Neural cell (in vitro differentiated cells): Measurements from ENCODE around the gene COQ9. TPM values are rescaled to one million over a fixed set of nuclear protein-coding genes. Genes with fewer than 3 reads are reported as not detected.

Experiments
- H2AFZ ChIP-seq: fragments of 200-600, 300-800 bp; sonication (generic), shearing (Covaris generic); 2 replicates; pipeline ENCODE4 v1.6.0; 2014; ENCODE audit warnings: low read depth, mild to moderate bottlenecking, antibody characterized with exemption, low read length, moderate library complexity
- H3F3A ChIP-seq: fragments of 200-600 bp; shearing (Covaris generic); 2 replicates; pipeline ENCODE4 v1.6.1; 2016; ENCODE audit warnings: mild to moderate bottlenecking, moderate library complexity, mixed read lengths, antibody characterized with exemption, low read length; ENCODE audit not compliant: insufficient read depth, poor library complexity, severe bottlenecking
- H3K27ac ChIP-seq: fragments of 200-600, 300-800 bp; sonication (generic), shearing (Covaris generic); 2 replicates; pipeline ENCODE4 v1.5.1; 2014; ENCODE audit warnings: mild to moderate bottlenecking, low read length, moderate library complexity
- H3K27me3 ChIP-seq: fragments of 300-800, 200-600 bp; sonication (generic), shearing (Covaris generic); 2 replicates; pipeline ENCODE4 v1.6.0; 2014; ENCODE audit warnings: mild to moderate bottlenecking, low read depth, low read length, moderate library complexity; ENCODE audit not compliant: insufficient read depth
- H3K36me3 ChIP-seq: fragments of 300-800, 200-600 bp; sonication (generic), shearing (Covaris generic); 2 replicates; pipeline ENCODE4 v1.5.1; 2014; ENCODE audit warnings: mild to moderate bottlenecking, antibody characterized with exemption, low read length, moderate library complexity; ENCODE audit not compliant: insufficient read depth
- H3K4me2 ChIP-seq: fragments of 300-800, 200-600 bp; sonication (generic), shearing (Covaris generic); 2 replicates; pipeline ENCODE4 v1.6.0; 2014; ENCODE audit warnings: mild to moderate bottlenecking, low read length
- H3K4me3 ChIP-seq: fragments of 300-800, 200-600 bp; sonication (generic), shearing (Covaris generic); 2 replicates; pipeline ENCODE4 v1.5.1; 2014; ENCODE audit warnings: mild to moderate bottlenecking, low read length, moderate library complexity
- H3K79me2 ChIP-seq: fragments of 200-600 bp; shearing (Covaris generic); replicated peaks from 2 replicates; pipeline ENCODE4 v1.6.0; 2014; ENCODE audit warnings: mild to moderate bottlenecking, low read length, moderate library complexity; ENCODE audit not compliant: insufficient read depth
- H3K9ac ChIP-seq: fragments of 300-800, 200-600 bp; sonication (generic), shearing (Covaris generic); 2 replicates; pipeline ENCODE4 v1.6.1; 2016; ENCODE audit warnings: mild to moderate bottlenecking, low read length, mixed read lengths
- H3K9me2 ChIP-seq: fragments of 200-600 bp; shearing (Covaris generic); 2 replicates; pipeline ENCODE4 v1.6.1; 2016; ENCODE audit warnings: mild to moderate bottlenecking, low read length, mixed read lengths; ENCODE audit not compliant: insufficient read depth
- H3K9me3 ChIP-seq: fragments of 200-600, 300-800 bp; sonication (generic), shearing (Covaris generic); 2 replicates; pipeline ENCODE4 v1.6.1; 2016; ENCODE audit warnings: mild to moderate bottlenecking, mixed run types, low read length, moderate library complexity, mixed read lengths
- H4K20me1 ChIP-seq: fragments of 200-600 bp; shearing (Covaris generic); 2 replicates; pipeline ENCODE4 v1.6.1; 2016; ENCODE audit warnings: mild to moderate bottlenecking, mixed run types; ENCODE audit not compliant: insufficient read depth
- CTCF ChIP-seq: fragments of 450-650 bp; IDR thresholded peaks from 2 replicates; pipeline ENCODE4 v1.5.1; 2014; ENCODE audit warnings: antibody characterized with exemption, mild to moderate bottlenecking, moderate library complexity; ENCODE audit not compliant: poor library complexity, severe bottlenecking
- EP300 ChIP-seq: fragments of 450-650 bp; conservative IDR thresholded peaks from 2 replicates; pipeline ENCODE4 v1.6.1; 2014; ENCODE audit warnings: antibody characterized with exemption, mild to moderate bottlenecking, moderate library complexity; ENCODE audit not compliant: poor library complexity, severe bottlenecking
- EZH2 ChIP-seq: fragments of 200-600, 300-800 bp; shearing (Covaris generic), sonication (generic); IDR thresholded peaks from 2 replicates; pipeline ENCODE4 v1.6.1; 2014; ENCODE audit warnings: antibody characterized with exemption, low read length, borderline replicate concordance, mild to moderate bottlenecking; ENCODE audit not compliant: insufficient read depth, poor library complexity, severe bottlenecking
- MXI1 ChIP-seq: fragments of 450-650 bp; conservative IDR thresholded peaks from 2 replicates; pipeline ENCODE4 v1.6.1; 2014; ENCODE audit warnings: antibody characterized with exemption, mild to moderate bottlenecking; ENCODE audit not compliant: poor library complexity, severe bottlenecking
- POLR2AphosphoS5 ChIP-seq: IDR thresholded peaks from 2 replicates; pipeline ENCODE4 v1.6.1; 2012
- RAD21 ChIP-seq: fragments of 450-650 bp; conservative IDR thresholded peaks from 2 replicates; pipeline ENCODE4 v1.6.1; 2014; ENCODE audit warnings: antibody characterized with exemption, mild to moderate bottlenecking, moderate library complexity
- SMC3 ChIP-seq: fragments of 450-650 bp; conservative IDR thresholded peaks from 2 replicates; pipeline ENCODE4 v1.6.1; 2014; ENCODE audit warnings: antibody characterized with exemption, mild to moderate bottlenecking, moderate library complexity; ENCODE audit not compliant: poor library complexity
- TAF1 ChIP-seq: IDR thresholded peaks from 2 replicates; pipeline ENCODE4 v1.6.1; 2012; ENCODE audit warnings: low read depth
- polyA plus RNA-seq: library from polyadenylated mRNA; depleted of rRNA; stranded (reverse); fragments of >200 nt; gene quantifications from 2 replicates; pipeline ENCODE4 v1.2.3, GENCODE V29; 2014
- TF ChIP-seq, protein P1 (sequence below): IDR thresholded peaks from 2 replicates; pipeline ENCODE4 v1.6.1; 2012; ENCODE audit warnings: borderline replicate concordance

The COQ9 gene
- polyA plus RNA-seq, 1 donor from 2014 or later, result 78.7 TPM

DNA sequence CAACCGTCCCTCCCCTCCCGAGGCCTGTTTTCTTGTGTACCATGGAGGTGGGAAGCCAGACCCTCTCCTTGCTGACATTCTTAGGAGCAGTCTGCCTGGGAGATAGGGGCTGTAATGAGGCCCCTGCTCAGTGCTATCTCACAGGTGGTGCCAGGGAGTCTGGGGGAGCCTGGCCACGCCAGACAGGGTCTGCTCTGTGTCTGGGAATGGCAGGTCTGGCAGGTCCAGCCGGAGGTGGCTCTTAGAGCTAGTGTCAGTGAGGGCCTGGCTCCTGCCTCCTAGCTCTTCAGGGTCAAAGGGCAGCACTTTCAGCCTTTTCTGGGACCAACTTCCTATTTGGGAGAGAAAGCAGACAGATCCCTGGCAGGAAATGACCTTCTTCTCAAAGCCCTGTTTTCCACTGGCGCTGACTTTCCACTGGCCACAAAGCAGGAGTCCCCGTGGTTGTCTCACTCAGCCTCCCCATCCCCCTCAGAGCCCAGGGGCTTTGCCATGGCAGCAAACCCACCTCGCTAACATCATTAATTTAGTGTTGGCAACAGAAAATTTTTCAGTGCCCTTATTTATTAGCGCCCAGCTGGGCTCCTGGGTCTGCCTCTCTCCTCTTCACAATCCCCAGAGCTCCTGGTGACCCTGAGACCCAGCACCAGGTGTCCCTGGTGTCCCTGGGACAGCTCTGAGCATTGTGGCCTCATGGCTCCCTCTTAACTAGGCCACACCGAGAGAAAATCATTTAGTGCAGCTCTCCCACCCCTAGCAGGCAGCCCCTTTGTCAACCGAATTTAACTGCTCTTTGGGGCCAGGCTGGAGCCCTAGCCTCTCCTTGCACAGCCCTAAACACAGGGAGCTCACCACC, 63.0 kb downstream of the COQ9 start:
- Histone ChIP-seq H3K9me2 (no peaks in the 10 kb centered on the region), H4K20me1 (no peaks in the 10 kb centered on the region), H3K79me2 (no peaks in the 10 kb centered on the region), H3K9me3 (no peaks in the 10 kb centered on the region), H3K27ac (no peak overlapping the region), H2AFZ (no peak overlapping the region), H3K27me3 (no peaks in the 10 kb centered on the region), H3F3A (no peaks in the 10 kb centered on the region), H3K9ac (no peak overlapping the region), H3K4me2 (no peak overlapping the region), H3K4me3 (no peak overlapping the region), H3K36me3 (no peaks in the 10 kb centered on the region)
- TF ChIP-seq EP300 (no peak), SMC3 (no peak), CTCF (no peak), POLR2AphosphoS5 (no peak), MXI1 (no peak), TAF1 (no peak), RAD21 (no peak), EZH2 (no peak)
- TF ChIP-seq, protein P1, sequence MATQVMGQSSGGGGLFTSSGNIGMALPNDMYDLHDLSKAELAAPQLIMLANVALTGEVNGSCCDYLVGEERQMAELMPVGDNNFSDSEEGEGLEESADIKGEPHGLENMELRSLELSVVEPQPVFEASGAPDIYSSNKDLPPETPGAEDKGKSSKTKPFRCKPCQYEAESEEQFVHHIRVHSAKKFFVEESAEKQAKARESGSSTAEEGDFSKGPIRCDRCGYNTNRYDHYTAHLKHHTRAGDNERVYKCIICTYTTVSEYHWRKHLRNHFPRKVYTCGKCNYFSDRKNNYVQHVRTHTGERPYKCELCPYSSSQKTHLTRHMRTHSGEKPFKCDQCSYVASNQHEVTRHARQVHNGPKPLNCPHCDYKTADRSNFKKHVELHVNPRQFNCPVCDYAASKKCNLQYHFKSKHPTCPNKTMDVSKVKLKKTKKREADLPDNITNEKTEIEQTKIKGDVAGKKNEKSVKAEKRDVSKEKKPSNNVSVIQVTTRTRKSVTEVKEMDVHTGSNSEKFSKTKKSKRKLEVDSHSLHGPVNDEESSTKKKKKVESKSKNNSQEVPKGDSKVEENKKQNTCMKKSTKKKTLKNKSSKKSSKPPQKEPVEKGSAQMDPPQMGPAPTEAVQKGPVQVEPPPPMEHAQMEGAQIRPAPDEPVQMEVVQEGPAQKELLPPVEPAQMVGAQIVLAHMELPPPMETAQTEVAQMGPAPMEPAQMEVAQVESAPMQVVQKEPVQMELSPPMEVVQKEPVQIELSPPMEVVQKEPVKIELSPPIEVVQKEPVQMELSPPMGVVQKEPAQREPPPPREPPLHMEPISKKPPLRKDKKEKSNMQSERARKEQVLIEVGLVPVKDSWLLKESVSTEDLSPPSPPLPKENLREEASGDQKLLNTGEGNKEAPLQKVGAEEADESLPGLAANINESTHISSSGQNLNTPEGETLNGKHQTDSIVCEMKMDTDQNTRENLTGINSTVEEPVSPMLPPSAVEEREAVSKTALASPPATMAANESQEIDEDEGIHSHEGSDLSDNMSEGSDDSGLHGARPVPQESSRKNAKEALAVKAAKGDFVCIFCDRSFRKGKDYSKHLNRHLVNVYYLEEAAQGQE, result no peak

Other genes starting within 250 kb of the COQ9 start
- 149 and 153 TPM in 2 replicates for gene ARL2BP, start 202.2 kb upstream of the COQ9 start, polyA plus RNA-seq
- 0.10 TPM in 1 of 2 replicates, not detected in the other for gene PLLP, start 162.8 kb upstream of the COQ9 start, polyA plus RNA-seq
- not detected in 2 replicates for gene CCL22, start 88.7 kb upstream of the COQ9 start, polyA plus RNA-seq
- gene CX3CL1, start 75.0 kb upstream of the COQ9 start, polyA plus RNA-seq, result 3.8 and 4.9 TPM in 2 replicates
- not detected in 2 replicates for gene CCL17, start 42.7 kb upstream of the COQ9 start, polyA plus RNA-seq
- 117 and 131 TPM in 2 replicates for gene CIAPIN1, start 94 bp upstream of the COQ9 start, polyA plus RNA-seq
- gene POLR2C, start 15.2 kb downstream of the COQ9 start, polyA plus RNA-seq, result 109 and 132 TPM in 2 replicates
- 214 and 250 TPM in 2 replicates for gene DOK4, start 39.0 kb downstream of the COQ9 start, polyA plus RNA-seq
- 0.20 TPM in 1 of 2 replicates, not detected in the other for gene CCDC102A, start 89.1 kb downstream of the COQ9 start, polyA plus RNA-seq
- 0.19 and 0.58 TPM in 2 replicates for gene ADGRG5, start 95.2 kb downstream of the COQ9 start, polyA plus RNA-seq
- gene ADGRG1, start 181.2 kb downstream of the COQ9 start, polyA plus RNA-seq, result 80.6 and 86.8 TPM in 2 replicates
- 0.62 and 0.86 TPM in 2 replicates for gene ADGRG3, start 220.8 kb downstream of the COQ9 start, polyA plus RNA-seq
- 0.10 and 1.4 TPM in 2 replicates for gene DRC7, start 247.3 kb downstream of the COQ9 start, polyA plus RNA-seq